CD4-positive, alpha-beta T cell treated with Interleukin-21 for 1 hour (primary cell): Measurements from ENCODE around the gene SORBS1.

Experiments used
- DNase-seq: peaks from one replicate; pipeline ENCODE4 v3.0.0-alpha.2; 2020

SORBS1 gene

GRCh38 chr10:95280637-95281036 lies 280.5 kb downstream of the SORBS1 start:
- no peak for DNase-seq

GRCh38 chr10:95279042-95279820 lies 281.9 kb downstream of the SORBS1 start:
- DNase-seq: no peak

- no peak for DNase-seq
Observed at GRCh38 chr10:95278061-95278988, 282.8 kb downstream of the SORBS1 start.

- no peak for DNase-seq
Observed at GRCh38 chr10:95277614-95278013, 283.6 kb downstream of the SORBS1 start.

GRCh38 chr10:95277201-95277570 lies 284.0 kb downstream of the SORBS1 start:
- DNase-seq: no peak

GRCh38 chr10:95276367-95277200 lies 284.6 kb downstream of the SORBS1 start:
- no peak for DNase-seq

- DNase-seq: no peak
Observed at GRCh38 chr10:95275726-95276366, 285.3 kb downstream of the SORBS1 start.

- DNase-seq: no peak
Observed at GRCh38 chr10:95273393-95274312, 287.5 kb downstream of the SORBS1 start.

GRCh38 chr10:95268438-95268837 lies 292.7 kb downstream of the SORBS1 start:
- DNase-seq: no peak

- DNase-seq: no peak
Observed at GRCh38 chr10:95267251-95267650, 293.9 kb downstream of the SORBS1 start.

GRCh38 chr10:95266674-95267095 lies 294.5 kb downstream of the SORBS1 start:
- DNase-seq: peak; percentile 38

GRCh38 chr10:95265572-95265971 lies 295.6 kb downstream of the SORBS1 start:
- DNase-seq: no peak

GRCh38 chr10:95264227-95265051 lies 296.7 kb downstream of the SORBS1 start:
- DNase-seq: no peak

GRCh38 chr10:95263864-95264226 lies 297.3 kb downstream of the SORBS1 start:
- no peak for DNase-seq

- no peak for DNase-seq
Observed at GRCh38 chr10:95262763-95263518, 298.2 kb downstream of the SORBS1 start.

- DNase-seq: no peak
Observed at GRCh38 chr10:95261926-95262325, 299.2 kb downstream of the SORBS1 start.
